IPS-18c (cell line): ENCODE results near the gene NFATC1.

ENCODE experiments used
- H3K4me3 ChIP-seq: 2 replicates; pipeline ENCODE4 v1.7.0; 2013; ENCODE audit warnings: low read depth, mild to moderate bottlenecking, low read length, moderate library complexity; ENCODE audit not compliant: insufficient read depth
- H3K9me3 ChIP-seq: one replicate; pipeline ENCODE4 v1.6.1; 2013; ENCODE audit warnings: mild to moderate bottlenecking, low read length, moderate library complexity; ENCODE audit not compliant: control insufficient read depth, insufficient read depth

Gene NFATC1

DNA sequence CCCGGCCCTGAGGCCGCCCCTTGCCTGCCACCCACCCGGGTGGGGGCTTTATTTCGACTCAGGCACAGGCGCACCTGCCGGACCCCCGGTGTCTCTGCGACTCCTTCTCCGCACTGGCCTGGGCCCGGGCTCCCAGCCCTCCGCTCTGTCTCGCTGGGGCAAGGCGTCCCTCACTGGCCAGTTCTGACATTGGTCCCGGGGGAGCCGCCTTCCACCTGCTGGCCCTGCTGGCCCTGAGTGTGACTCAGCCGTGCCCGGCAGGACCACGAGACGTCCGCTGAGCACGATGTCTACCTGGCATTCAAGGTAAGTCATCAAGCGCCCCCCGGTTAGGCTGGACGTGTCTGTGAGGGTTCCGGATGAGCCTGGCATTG lies 152.3 kb downstream of the NFATC1 start:
- peaks cover 2% of the 10 kb centered on the region for H3K9me3 ChIP-seq

DNA sequence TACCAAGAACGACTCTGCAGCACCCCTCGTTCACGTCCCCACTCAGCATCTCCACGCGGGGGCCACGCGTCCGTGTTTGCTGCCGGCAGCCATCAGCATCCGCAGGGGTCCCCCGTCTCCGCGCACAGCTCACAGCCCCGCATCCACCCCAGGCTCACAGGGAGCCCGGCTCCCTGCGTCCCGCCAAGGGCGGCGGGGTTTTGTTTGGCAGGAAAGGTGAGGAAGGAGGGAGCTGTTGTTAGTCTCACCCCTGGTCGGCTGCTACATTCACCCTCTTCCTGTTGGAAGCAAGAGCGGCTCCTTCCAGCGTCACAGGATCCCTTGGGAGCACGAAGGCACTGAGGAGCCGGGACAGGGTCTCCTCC lies 152.9 kb downstream of the NFATC1 start:
- H3K4me3 ChIP-seq, result no peak overlapping the region
- H3K9me3 ChIP-seq, result peaks cover 2% of the 10 kb centered on the region

More for the DNA sequence above, 152.3 kb downstream of the NFATC1 start:
- H3K4me3 ChIP-seq, result no peak overlapping the region

GRCh38 chr18:79548986-79549637 lies 153.4 kb downstream of the NFATC1 start:
- H3K4me3 ChIP-seq, result no peak overlapping the region
- H3K9me3 ChIP-seq, result peaks cover 2% of the 10 kb centered on the region

GRCh38 chr18:79549638-79550000 lies 153.9 kb downstream of the NFATC1 start:
- Histone ChIP-seq H3K9me3 (peaks cover 2% of the 10 kb centered on the region), H3K4me3 (no peak overlapping the region)

DNA sequence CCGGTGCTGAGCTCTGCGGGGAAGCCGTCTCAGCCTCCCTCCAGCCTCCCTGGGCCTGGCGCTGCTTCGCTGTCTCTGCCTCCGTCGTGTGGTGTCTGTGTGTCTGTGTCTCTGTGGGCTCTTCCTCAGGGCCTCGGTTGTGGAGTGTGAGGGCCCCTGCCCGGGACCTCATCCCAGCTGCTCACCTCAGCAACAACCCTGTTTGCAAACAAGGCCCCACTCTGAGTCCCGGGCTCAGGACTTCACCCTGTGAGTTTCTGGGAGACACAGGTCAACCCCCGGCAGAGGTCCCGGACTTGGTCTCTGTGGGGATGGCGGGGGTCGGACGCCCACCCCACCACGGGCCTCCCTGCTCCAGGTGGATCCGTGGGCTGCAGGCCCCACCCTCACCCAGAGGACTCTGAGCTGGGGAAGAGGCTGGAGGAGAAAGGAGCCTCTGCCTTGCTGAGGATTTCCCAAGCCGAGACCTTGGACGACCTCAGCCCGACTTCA lies 156.5 kb downstream of the NFATC1 start:
- no peak overlapping the region for H3K4me3 ChIP-seq
- peaks cover 2% of the 10 kb centered on the region for H3K9me3 ChIP-seq

DNA sequence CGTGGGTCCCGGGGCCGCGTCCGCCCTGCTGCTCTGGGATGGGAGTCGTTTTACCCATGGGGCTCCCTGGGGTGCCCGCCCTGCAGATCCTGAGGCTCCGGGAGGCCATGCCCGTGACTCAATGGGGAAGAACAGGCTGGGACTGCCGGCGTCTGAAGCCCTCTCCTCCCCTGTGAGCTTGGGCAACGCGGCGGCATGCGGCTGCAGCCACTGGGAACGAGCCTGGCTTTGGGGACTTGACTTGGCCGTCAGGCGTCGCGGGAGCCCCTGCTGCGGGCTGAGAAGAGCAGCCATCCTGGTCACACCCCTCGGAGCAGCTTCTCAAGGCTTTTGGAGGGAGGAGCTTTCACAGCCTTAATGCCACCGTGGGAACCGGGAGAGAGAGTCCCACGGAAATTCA lies 157.0 kb downstream of the NFATC1 start:
- H3K4me3 ChIP-seq, result no peak overlapping the region
- peaks cover 2% of the 10 kb centered on the region for H3K9me3 ChIP-seq

GRCh38 chr18:79553154-79553553 lies 157.4 kb downstream of the NFATC1 start:
- peaks cover 1% of the 10 kb centered on the region for H3K9me3 ChIP-seq

DNA sequence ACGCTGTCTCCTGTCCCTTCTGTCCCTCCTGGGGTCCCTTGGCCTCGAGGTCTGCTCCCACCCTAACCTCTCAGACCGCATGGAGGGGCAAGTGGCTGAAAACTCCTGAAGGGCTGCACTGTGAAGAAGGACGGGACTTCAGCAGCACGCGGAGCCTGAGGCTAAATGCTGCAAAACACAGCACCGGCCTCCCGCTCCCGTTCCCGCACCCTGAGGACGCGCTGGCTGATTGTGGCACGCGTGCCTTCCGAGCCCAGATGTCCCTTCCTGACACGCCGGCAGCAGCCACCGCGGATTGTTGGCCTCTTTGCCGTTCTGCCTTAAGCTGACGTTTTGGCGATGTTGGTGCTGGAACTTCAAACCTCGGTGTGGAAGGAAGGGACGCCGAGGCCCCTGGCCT lies 158.0 kb downstream of the NFATC1 start:
- no peak overlapping the region for H3K4me3 ChIP-seq

More at GRCh38 chr18:79553154-79553553, 157.4 kb downstream of the NFATC1 start:
- H3K4me3 ChIP-seq, result no peak overlapping the region

DNA sequence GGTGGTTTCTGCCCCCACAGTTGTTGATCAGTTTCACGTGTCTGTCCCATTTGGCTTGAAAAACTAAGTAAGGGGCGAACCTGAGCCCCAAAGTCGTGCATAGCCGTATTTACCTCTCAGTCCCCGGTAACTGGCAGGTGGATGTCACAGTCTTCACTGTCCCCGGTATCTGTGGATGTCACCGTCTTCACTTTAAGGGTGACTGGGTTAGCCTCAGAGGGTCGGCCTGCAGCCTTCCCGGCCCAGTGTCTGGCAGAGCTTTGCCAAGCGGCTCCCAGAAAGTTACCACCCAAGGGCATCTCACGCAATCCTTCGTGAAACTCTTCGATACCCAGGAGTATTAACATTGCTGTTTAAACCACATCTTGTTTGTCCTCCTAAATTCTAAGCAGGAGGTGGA lies 158.6 kb downstream of the NFATC1 start:
- H3K9me3 ChIP-seq, result no peaks in the 10 kb centered on the region
- no peak overlapping the region for H3K4me3 ChIP-seq

More for the DNA sequence above, 158.0 kb downstream of the NFATC1 start:
- H3K9me3 ChIP-seq, result no peaks in the 10 kb centered on the region

DNA sequence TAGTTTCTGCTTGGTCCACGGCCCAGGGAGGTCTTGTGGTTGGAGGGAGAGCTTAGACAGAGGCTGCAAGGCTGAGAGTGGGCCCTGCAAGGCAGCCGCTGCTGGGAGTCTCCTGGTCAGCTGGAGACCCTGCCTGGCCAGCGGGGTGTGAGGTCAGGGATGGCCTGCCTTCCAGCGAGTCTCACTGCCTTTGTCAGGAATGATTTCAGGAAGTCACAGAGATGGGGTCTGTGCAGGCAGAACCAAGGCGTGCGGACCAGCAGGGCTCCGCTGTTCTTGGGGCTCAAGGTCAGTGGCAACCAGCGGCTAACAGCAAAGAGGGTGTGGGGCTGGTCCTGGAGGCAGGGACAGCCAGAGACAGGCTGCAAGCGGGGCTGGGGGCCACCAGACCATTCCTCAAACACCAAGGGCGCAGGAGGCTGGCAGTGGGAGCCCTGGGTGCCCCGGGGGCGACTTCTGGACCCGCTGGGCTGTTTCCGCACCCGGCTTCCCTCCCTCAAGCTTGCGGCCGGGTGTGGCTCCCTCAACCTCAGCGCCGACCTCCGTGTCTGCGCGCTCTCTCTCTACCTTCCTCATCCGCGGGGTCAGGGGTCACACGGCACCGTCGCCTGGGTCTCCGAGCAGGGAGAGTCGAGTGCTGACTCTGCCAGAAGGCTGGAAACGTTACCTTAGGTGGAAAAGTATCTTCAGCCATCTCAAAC lies 159.4 kb downstream of the NFATC1 start:
- Histone ChIP-seq H3K4me3 (no peak overlapping the region), H3K9me3 (no peaks in the 10 kb centered on the region)

DNA sequence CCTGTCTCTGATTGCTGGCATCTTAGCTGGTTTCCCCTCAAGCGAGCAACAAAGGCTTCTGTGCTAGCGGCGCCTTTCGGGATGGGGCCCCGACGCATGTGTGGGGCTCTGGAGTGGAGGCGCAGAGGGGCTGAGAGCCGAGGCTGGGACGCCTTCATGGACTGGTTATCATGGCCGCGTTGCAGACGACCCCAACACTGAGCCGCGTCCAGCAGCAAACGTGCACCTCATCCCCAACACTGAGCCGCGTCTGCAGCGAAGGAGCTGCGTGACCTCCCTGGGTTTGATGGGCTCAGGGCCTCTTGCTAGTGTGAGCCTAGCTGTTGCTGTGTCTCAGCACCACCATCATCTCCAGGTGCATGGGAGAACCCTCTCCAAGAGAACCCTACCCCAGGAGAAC lies 160.2 kb downstream of the NFATC1 start:
- no peaks in the 10 kb centered on the region for H3K9me3 ChIP-seq
- H3K4me3 ChIP-seq, result no peak overlapping the region

- H3K4me3 ChIP-seq, result no peak overlapping the region
- peaks cover 4% of the 10 kb centered on the region for H3K9me3 ChIP-seq
Observed at GRCh38 chr18:79556829-79557585, 161.3 kb downstream of the NFATC1 start.

DNA sequence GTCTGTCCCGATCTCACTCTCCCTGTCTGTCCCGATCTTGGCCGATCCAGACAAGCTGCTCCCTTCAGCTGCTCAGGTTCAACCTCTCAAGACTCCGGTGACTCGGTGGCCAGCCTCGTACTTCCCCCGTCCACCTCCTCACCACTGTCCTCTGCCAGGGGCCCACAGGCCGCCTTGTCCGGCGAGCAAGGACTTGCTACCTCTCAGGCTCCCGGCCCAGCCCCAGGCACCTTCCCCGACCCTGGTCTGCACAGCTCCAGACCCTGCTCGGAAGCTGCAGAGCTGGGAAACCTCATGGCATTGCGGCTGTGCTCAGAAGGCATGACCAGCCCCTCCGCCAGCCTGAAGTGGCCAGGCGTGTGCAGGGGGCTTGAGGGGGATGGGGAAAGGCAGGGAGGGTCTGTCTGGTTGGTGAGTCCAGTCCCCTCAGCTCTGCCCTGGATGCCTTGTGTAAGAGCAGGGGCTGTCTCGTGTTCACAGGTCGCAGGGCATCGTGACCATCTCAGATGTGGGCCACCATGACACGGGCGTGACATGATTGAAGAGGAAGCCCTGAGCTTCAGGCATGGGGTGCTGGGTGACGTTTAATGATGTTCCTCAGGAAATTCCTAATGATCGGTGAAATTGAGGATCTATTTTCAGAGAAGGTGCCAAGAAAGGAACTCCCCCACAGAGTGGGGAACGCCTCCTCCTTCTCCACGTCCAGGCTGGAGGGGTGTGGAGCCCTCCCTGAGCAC lies 162.6 kb downstream of the NFATC1 start:
- peaks cover 4% of the 10 kb centered on the region for H3K9me3 ChIP-seq
- H3K4me3 ChIP-seq, result no peak overlapping the region

DNA sequence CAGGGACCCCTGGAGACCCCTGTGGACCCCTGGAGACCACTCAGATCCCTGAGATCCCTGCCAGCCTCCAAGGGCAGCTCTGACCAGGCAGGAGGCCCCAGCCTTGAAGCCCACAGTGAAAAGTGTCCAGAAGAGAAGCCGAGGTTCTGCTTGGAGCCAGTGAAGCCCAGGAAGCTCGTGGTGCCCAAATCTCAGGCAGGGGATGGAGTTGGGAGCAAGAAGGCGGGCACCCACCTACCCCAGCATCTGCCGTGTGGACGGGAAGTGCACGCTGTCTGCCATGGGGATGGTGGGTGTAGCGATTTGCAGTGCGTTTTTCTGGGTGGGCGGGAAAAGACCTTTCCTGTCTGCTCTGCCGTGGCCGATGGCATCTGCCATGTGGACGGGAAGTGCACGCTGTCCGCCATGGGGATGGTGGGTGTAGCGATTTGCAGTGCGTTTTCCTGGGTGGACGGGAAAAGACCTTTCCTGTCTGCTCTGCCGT lies 163.2 kb downstream of the NFATC1 start:
- H3K4me3 ChIP-seq, result no peak overlapping the region

DNA sequence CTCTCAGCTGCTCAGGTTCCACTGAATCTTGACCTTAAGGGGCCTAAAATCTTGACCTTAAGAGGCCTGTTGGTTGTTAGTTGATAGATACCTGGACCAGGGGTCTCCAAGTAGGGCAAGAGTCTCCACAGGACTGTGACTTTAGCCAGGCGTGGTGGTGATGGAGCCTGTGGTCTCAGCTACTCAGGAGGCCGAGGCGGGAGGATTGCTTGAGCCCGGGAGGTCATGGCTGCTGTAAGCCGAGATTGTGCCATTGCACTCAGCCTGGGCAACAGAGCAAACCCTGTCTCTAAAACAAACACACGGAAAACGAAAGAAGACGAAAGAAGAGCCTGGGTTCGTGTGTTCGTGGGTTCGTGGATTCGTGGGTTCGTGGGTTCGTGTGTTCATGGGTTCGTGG lies 163.7 kb downstream of the NFATC1 start:
- Histone ChIP-seq H3K9me3 (peaks cover 4% of the 10 kb centered on the region), H3K4me3 (no peak overlapping the region)

More for the DNA sequence above, 163.2 kb downstream of the NFATC1 start:
- peaks cover 4% of the 10 kb centered on the region for H3K9me3 ChIP-seq

DNA sequence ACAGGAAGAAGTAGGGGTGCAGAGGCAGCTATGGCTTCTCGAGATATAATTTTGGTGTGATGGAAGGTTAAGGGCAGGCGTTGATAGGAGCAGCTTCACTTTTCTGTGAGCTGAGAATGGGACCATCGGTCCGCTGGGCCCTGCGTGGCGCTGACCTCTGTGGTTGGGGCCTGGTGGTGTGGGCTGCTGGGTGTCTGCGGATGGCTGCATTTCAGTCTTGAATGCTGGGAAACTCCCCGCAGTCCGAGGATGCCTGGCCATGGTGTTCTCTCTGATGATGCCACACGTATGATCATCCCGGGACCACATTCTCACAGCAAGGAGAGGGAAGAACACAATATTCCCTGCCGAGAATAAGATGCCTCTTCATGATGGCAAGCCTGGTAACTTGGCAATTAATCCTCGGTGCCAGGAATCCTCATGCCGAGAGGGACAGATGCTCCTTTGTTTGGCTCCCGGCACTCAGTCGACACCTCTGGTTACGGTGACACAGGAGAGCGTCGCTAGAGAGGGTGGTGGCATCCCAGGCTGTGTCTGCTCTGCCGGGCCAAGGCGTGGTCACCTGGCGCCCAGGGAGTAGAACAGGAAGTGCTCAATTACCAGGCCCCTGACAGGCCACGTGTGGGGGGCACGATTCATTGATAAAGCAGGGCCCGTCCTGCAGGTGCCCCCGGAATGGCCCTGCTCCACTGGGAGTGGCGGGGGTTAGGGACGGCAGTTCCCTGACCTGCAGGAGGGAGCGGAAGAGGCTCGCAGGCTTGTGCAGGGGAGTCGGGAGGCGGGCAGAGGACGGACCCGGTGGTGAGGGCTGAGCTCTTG lies 164.5 kb downstream of the NFATC1 start:
- Histone ChIP-seq H3K4me3 (no peak overlapping the region), H3K9me3 (peaks cover 4% of the 10 kb centered on the region)

GRCh38 chr18:79560861-79561210 lies 165.1 kb downstream of the NFATC1 start:
- no peak overlapping the region for H3K4me3 ChIP-seq
- peaks cover 4% of the 10 kb centered on the region for H3K9me3 ChIP-seq
